ENCODE results near the gene SPEF2.

Gene SPEF2

DNA sequence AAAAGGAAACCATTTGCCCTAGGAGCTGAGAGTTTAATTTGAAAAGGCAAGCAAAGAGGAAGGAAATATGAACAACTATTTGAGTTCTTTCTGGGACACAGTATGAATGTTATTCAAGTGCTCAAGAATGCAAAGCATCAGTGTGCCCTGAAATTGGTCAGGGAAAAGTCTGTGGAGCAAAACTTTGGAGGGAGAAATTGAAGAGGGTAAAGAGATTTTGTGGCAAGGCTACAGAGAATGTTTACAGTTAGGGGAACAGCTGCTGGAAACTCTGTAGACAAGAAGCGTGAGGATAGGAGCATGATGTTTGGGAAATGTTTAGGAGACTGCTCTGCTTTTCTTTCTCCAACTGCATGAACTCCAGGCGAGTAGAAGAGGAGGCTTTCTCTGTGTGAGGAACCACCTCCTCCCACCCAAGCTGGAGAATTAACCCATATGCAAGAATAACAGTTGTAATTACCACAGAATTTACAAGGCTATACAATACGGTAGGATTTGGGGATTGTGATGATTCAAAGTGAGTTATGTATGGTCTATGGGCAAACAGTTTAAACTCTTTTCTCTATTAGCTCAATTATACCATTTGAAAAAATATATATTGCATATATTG lies 163.6 kb downstream of the SPEF2 start:
- Histone ChIP-seq H3K27me3 (ENCODE audit: control insufficient read depth, low read length) (no peaks in the 10 kb centered on the region), H3K4me2 (ENCODE audit: low read length) (peak overlapping the region; percentile 14; the same call in 1 of the 2 replicates), H3K9me2 (replicated peaks; ENCODE audit: control insufficient read depth, low read length) (no peaks in the 10 kb centered on the region), H3K36me3 (ENCODE audit: control insufficient read depth, low read length) (no peaks in the 10 kb centered on the region), H3K4me1 (ENCODE audit: control insufficient read depth, low read length) (peaks cover 27% of the 10 kb centered on the region), H4K20me1 (ENCODE audit: control insufficient read depth, insufficient read depth, low read depth, low read length) (no peaks in the 10 kb centered on the region), H3K4me3 (ENCODE audit: low read length) (no peak overlapping the region), H3F3A (ENCODE audit: control insufficient read depth, insufficient read depth) (no peaks in the 10 kb centered on the region), H3K27ac (ENCODE audit: low read depth, low read length) (no peak overlapping the region), H3K79me2 (ENCODE audit: control insufficient read depth, low read length) (no peaks in the 10 kb centered on the region), H3K9me3 (ENCODE audit: control insufficient read depth, insufficient read depth, low read length) (no peaks in the 10 kb centered on the region)
- TF ChIP-seq EZH2phosphoT487 (IDR thresholded peaks at IDR 0.05; ENCODE audit: borderline replicate concordance, low read length): no peak
- TF ChIP-seq CTCF (IDR thresholded peaks at IDR 0.05; ENCODE audit: low read depth, low read length, poor library complexity, severe bottlenecking): no peak

- Histone ChIP-seq H3K27ac (ENCODE audit: low read depth, low read length) (no peak overlapping the region), H3K4me1 (ENCODE audit: control insufficient read depth, low read length) (peaks cover 24% of the 10 kb centered on the region), H3K79me2 (ENCODE audit: control insufficient read depth, low read length) (no peaks in the 10 kb centered on the region), H4K20me1 (ENCODE audit: control insufficient read depth, insufficient read depth, low read depth, low read length) (no peaks in the 10 kb centered on the region), H3K4me2 (ENCODE audit: low read length) (no peak overlapping the region), H3K4me3 (ENCODE audit: low read length) (no peak overlapping the region), H3K27me3 (ENCODE audit: control insufficient read depth, low read length) (no peaks in the 10 kb centered on the region), H3K9me3 (ENCODE audit: control insufficient read depth, insufficient read depth, low read length) (no peaks in the 10 kb centered on the region), H3F3A (ENCODE audit: control insufficient read depth, insufficient read depth) (no peaks in the 10 kb centered on the region), H3K9me2 (replicated peaks; ENCODE audit: control insufficient read depth, low read length) (no peaks in the 10 kb centered on the region), H3K36me3 (ENCODE audit: control insufficient read depth, low read length) (no peaks in the 10 kb centered on the region)
- TF ChIP-seq EZH2phosphoT487 (IDR thresholded peaks at IDR 0.05; ENCODE audit: borderline replicate concordance, low read length) (no peak), CTCF (IDR thresholded peaks at IDR 0.05; ENCODE audit: low read depth, low read length, poor library complexity, severe bottlenecking) (no peak)
Observed at GRCh38 chr5:35783551-35783950, 165.9 kb downstream of the SPEF2 start.

- no peaks in the 10 kb centered on the region for H3K79me2 ChIP-seq (ENCODE audit: control insufficient read depth, low read length)
- no peaks in the 10 kb centered on the region for H3K9me3 ChIP-seq (ENCODE audit: control insufficient read depth, insufficient read depth, low read length)
- H3K9me2 ChIP-seq (replicated peaks; ENCODE audit: control insufficient read depth, low read length): no peaks in the 10 kb centered on the region
- H3K36me3 ChIP-seq (ENCODE audit: control insufficient read depth, low read length): no peaks in the 10 kb centered on the region
- no peak overlapping the region for H3K27ac ChIP-seq (ENCODE audit: low read depth, low read length)
- no peak for TF ChIP-seq CTCF (IDR thresholded peaks at IDR 0.05; ENCODE audit: low read depth, low read length, poor library complexity, severe bottlenecking)
- TF ChIP-seq EZH2phosphoT487 (IDR thresholded peaks at IDR 0.05; ENCODE audit: borderline replicate concordance, low read length): no peak
- H3K4me1 ChIP-seq (ENCODE audit: control insufficient read depth, low read length): peaks cover 18% of the 10 kb centered on the region
- H4K20me1 ChIP-seq (ENCODE audit: control insufficient read depth, insufficient read depth, low read depth, low read length): no peaks in the 10 kb centered on the region
- H3K4me3 ChIP-seq (ENCODE audit: low read length): no peak overlapping the region
- no peaks in the 10 kb centered on the region for H3F3A ChIP-seq (ENCODE audit: control insufficient read depth, insufficient read depth)
- H3K27me3 ChIP-seq (ENCODE audit: control insufficient read depth, low read length): no peaks in the 10 kb centered on the region
- no peak overlapping the region for H3K4me2 ChIP-seq (ENCODE audit: low read length)
Observed at GRCh38 chr5:35785601-35786085, 168.0 kb downstream of the SPEF2 start.

Measured in DOHH2 (cell line).